HTERT RPE-1 (cell line): ENCODE data around the gene ALDH5A1.

Source experiments
- in situ Hi-C: fragments of 300-500 bp; cut with MboI; formaldehyde crosslinking; loops from 4 replicates; pipeline ENCODE4 v1.14.3; 2020; ENCODE audit warnings: low sequenced_read_pairs

Gene ALDH5A1

DNA sequence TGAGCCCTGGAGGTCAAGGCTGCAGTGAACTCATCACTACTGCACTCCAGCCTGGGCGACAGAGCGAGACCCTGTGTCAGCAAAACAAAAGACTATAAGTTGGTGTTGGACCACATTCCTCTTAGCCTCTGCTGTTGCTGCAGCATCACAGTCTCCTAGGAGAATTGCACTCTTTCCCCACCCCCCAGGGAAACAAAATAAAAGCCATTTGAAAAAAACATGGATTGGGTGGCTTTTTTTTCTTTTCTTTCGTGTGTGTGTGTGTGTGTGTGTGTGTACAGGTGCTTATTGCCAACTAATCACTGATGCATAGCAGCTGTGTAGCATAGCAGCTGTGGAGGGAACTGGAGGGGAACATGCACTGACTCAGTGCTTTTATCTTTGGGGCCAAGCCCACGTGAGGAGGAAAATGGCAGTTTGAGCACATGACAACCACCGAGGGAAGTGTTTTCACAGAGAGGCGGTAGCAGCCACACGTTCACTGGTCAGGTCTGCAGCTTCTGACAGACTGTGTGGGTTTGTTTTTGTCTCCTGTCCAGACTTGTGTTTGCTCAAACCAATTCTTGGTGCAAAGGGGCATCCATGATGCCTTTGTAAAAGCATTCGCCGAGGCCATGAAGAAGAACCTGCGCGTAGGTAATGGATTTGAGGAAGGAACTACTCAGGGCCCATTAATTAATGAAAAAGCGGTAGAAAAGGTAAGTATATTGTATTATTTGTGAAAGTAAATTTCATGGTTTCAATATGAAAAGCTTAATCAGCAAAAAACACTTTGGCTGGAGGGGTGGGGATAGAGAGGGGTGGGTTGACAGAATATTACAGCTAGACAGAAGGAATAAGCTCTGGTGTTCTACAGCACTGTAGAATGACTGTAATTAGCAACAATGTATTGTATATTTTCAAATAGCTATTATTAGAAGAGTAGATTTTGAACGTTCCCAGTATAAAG, 27.7 kb downstream of the ALDH5A1 start:
- in situ Hi-C loops: no loop called here

DNA sequence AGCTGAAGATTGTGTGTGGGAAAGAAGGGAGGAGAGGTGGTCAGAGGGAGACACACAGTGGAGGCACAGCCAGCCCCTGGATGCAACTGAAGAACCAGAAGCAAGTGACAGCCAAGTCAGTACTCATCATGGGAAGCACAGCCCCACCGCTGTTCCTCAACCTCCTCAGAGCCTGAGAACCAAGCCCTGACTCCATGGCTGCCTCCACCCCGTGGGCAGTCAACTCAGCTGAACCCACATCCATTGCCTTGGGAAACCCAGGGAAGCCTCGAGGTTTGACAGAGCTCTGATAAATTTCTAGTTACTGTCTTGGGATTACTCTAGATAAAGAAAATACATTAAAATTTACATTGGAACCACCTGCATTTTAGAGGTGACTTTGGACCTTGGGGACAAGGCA, 29.6 kb downstream of the ALDH5A1 start:
- in situ Hi-C loops: no loop called here

DNA sequence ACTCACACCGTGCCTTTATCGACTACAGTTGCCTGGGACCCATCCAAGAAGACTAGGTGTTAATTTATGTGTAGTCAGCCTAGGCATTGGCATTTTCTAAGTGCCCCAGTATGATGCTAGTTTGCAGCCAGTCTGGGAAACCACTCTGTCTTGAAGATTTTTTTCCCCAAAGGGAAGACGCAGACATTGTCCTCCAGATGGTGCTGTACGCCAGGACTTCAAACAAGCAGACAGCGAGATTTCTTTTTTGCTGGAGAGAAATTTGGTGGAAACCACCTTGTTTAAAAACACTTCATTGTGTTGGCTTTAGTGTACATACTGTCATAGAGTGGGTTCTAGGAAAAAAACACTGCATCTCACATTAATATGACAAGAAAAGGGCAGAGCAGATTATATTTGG, 30.0 kb downstream of the ALDH5A1 start:
- in situ Hi-C loops: no loop called here

GRCh38 chr6:24529985-24530384, 35.2 kb downstream of the ALDH5A1 start:
- in situ Hi-C loops: no loop called here

GRCh38 chr6:24534329-24534728, 39.6 kb downstream of the ALDH5A1 start:
- in situ Hi-C loops: no loop called here

- in situ Hi-C loops: no loop called here
These were observed 40.4 kb downstream of the ALDH5A1 start for GRCh38 chr6:24535210-24535609.

- in situ Hi-C loops: no loop called here
These were observed 41.7 kb downstream of the ALDH5A1 start for GRCh38 chr6:24536466-24536865.

DNA sequence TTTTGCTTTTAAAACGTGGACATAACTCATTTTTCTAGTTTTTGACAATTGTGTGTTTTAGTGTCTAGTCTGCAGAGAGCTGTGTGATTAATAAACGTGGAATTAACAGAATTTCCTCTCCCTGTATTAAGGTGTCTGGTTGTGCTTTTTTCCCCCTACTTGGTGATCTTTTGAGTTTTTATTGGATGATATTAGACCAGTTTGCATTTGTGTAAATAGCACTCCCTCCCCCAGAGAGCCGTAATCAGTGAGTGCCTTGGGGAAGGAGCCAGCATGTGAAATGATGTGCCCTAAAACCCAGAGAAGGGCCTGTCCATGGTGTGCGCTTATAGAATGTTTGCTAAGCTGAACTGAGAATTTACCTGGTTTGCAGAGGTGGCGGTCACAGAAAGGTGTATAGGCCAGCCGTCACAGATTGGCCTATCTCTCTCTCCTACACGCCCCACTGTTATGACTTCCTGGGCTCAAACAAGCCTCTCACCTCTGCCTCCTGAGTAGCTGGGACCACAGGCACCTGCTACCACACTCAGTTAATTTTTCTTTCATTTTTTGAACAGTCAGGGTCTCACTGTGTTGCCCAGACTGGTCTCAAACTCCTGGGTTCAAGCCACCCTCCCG, 42.4 kb downstream of the ALDH5A1 start:
- in situ Hi-C loops: no loop called here

GRCh38 chr6:24537771-24538385, 43.1 kb downstream of the ALDH5A1 start:
- in situ Hi-C loops: no loop called here

GRCh38 chr6:24539416-24539815, 44.6 kb downstream of the ALDH5A1 start:
- in situ Hi-C loops: no loop called here

- in situ Hi-C loops: no loop called here
These were observed 45.4 kb downstream of the ALDH5A1 start for GRCh38 chr6:24540197-24540596.

DNA sequence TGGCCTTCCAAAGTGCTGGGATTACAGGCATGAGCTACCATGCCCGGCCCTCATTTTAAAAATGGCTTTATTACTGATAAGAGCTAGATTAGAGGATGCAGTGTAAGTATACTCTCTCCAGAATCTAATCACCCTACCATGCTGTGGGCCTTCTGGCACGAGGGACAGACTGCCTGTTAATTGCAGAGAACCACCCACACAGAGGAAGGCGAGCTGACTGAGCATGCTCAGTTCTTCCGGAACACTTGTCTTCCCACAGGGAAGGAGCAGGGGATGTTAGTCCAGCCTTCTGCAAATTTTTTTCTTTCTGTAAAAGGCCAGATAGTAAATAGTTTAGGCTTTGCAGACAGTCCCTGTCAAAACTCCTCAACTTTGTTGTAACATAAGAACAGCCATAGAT, 48.9 kb downstream of the ALDH5A1 start:
- in situ Hi-C loops: no loop called here

DNA sequence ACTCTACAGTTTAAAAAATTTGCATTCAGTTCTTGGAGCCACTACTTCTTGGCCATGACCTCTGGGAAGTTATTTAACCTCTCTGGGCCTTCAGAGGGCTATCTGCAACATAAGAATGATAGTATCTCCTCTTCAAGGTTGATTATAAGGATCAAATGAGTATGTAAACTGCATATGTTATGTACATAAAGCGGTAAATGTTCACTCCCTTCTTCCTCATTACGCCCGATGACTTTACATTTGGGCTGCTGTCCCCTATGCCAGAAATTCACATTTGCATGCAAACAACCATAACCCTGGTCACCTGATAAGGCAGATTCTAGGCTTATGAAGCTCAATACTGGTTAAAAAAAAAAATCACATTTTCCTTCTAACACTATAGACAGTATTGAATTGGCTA, 50.4 kb downstream of the ALDH5A1 start:
- in situ Hi-C loops: no loop called here

DNA sequence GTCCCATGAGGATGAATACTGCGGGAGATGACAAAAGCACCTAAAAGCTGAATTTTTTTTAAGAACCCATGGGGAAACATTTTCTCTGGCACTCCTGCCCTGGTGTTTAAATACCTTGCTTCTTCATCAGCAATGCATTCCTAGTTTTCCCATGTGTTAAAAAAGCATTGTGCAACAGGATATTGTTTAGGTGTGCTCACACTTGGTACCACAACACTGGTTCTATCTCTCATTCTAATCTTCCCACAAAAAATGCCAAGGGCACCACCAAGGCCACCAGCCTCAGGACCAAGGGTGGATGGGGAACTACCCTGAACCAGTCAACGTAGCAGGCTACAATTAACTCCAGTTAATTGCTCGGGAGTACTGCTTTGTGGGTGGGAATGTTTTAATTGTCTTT, 50.9 kb downstream of the ALDH5A1 start:
- in situ Hi-C loops: no loop called here

- in situ Hi-C loops: no loop called here
These were observed 51.7 kb downstream of the ALDH5A1 start for GRCh38 chr6:24546439-24546838.

DNA sequence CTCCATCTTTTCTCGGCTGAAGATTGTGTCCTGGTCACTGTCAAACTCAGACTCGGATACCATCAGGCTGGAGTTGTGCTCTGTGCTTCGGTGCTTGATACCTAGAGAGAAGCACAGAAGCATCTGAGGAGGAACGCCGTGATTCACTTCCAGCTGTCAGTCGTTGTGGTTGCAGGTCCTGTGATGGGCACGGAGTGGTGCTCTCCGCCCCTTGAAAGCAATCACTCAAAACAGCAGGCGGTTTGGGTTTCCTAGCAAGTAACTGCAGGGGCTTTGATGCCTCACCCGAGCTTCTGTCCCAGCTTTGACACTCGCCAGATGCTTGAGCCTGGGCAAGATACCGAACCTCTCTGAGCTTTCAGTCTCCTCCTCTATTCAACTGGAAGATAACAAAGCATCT, 52.5 kb downstream of the ALDH5A1 start:
- in situ Hi-C loops: no loop called here

DNA sequence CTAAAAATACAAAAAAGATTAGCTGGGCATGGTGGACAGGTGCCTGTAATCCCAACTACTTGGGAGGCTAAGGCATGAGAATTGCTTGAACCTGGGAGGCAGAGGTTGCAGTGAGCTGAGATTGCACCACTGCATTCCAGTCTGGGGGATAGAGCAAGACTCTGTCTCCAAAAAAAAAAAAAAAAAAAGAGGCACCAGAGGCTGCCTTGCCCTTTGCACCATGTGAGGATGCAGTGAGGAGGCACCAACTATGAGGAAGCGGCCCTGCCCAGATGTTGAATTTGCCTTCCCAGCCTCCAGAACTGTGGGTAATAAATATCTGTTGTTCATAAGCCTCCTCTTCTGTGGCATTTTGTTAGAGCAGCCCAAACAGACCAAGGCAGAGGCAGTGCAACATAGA, 54.4 kb downstream of the ALDH5A1 start:
- in situ Hi-C loops: no loop called here

- in situ Hi-C loops: no loop called here
These were observed 55.0 kb downstream of the ALDH5A1 start for GRCh38 chr6:24549674-24550353.

DNA sequence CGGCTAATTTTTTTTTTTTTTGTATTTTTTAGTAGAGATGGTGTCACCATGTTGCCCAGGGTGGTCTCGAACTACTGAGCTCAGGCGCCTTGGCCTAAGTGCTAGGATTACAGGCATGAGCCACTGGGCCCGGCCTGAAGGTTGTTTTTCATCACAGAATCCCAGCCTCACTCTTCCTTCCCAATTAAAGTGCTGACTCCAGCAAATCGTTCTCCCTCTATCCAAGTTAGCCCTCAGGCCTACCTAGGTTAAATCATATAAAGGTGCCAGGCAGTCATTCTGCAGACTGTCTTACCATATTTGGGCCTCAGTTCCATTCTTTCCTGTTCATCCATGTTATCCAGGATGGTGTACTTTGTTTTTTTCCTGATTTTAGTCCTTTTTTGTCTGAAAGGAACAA, 56.4 kb downstream of the ALDH5A1 start:
- in situ Hi-C loops: no loop called here

- in situ Hi-C loops: no loop called here
These were observed 59.7 kb downstream of the ALDH5A1 start for GRCh38 chr6:24554474-24554873.

- in situ Hi-C loops: no loop called here
These were observed 63.7 kb downstream of the ALDH5A1 start for GRCh38 chr6:24558516-24558915.
